GM23338 (cell line): ENCODE data around the gene CLSTN2. TPM values are rescaled to one million over a fixed set of nuclear protein-coding genes. Genes with fewer than 3 reads are reported as not detected.

ENCODE experiments used
- ATAC-seq: fragments of 200-7000 bp; cut with Tn5 transposase; 3 replicates; pipeline ENCODE4 v1.9.1; 2020
- DNase-seq: peaks from one replicate; pipeline ENCODE4 v3.0.0-alpha.2; 2015; ENCODE audit warnings: low spot score
- H2AFZ ChIP-seq: fragments of 200-600 bp; sonication (generic); 2 replicates; pipeline ENCODE4 v1.8.0; 2016; ENCODE audit warnings: antibody characterized with exemption, mild to moderate bottlenecking, moderate library complexity
- H3F3A ChIP-seq: fragments of 200-600 bp; sonication (generic); replicated peaks from 2 replicates; pipeline ENCODE4 v1.8.0; 2017; ENCODE audit warnings: antibody characterized with exemption, mixed run types, low read depth
- H3K27ac ChIP-seq: fragments of 200-600 bp; sonication (generic); 2 replicates; pipeline ENCODE4 v1.6.1; 2016; ENCODE audit warnings: low read depth
- H3K27me3 ChIP-seq: fragments of 200-600 bp; sonication (generic); 2 replicates; pipeline ENCODE4 v1.8.0; 2016; ENCODE audit warnings: mild to moderate bottlenecking, mixed run types, moderate library complexity; ENCODE audit not compliant: insufficient read depth
- H3K36me3 ChIP-seq: fragments of 200-600 bp; sonication (generic); 2 replicates; pipeline ENCODE4 v1.8.0; 2016; ENCODE audit warnings: mild to moderate bottlenecking; ENCODE audit not compliant: insufficient read depth
- H3K4me1 ChIP-seq: fragments of 200-600 bp; sonication (generic); 2 replicates; pipeline ENCODE4 v1.8.0; 2016; ENCODE audit warnings: mild to moderate bottlenecking, moderate library complexity; ENCODE audit not compliant: insufficient read depth
- H3K4me2 ChIP-seq: fragments of 200-600 bp; sonication (generic); 2 replicates; pipeline ENCODE4 v1.7.1; 2017; ENCODE audit warnings: mixed run types
- H3K4me3 ChIP-seq: fragments of 200-600 bp; sonication (generic); 2 replicates; pipeline ENCODE4 v1.6.1; 2016; ENCODE audit warnings: mixed run types
- H3K79me2 ChIP-seq: fragments of 200-600 bp; sonication (generic); replicated peaks from 2 replicates; pipeline ENCODE4 v1.8.0; 2017; ENCODE audit warnings: mild to moderate bottlenecking; ENCODE audit not compliant: insufficient read depth
- H3K9me2 ChIP-seq: fragments of 200-600 bp; sonication (generic); 2 replicates; pipeline ENCODE4 v1.8.0; 2017; ENCODE audit not compliant: insufficient read depth
- H4K20me1 ChIP-seq: fragments of 200-600 bp; sonication (generic); replicated peaks from 2 replicates; pipeline ENCODE4 v1.8.0; 2017; ENCODE audit warnings: mild to moderate bottlenecking; ENCODE audit not compliant: insufficient read depth
- H3K27ac Mint-ChIP-seq: 2 replicates; pipeline ENCODE4 v1.8.0; 2020; ENCODE audit warnings: inconsistent platforms, mild to moderate bottlenecking, moderate library complexity, mixed read lengths
- H3K27me3 Mint-ChIP-seq: 3 replicates; pipeline ENCODE4 v1.8.0; 2022; ENCODE audit warnings: low read depth, mild to moderate bottlenecking, moderate library complexity, mixed read lengths, inconsistent platforms; ENCODE audit not compliant: insufficient read depth, poor library complexity
- H3K36me3 Mint-ChIP-seq: 3 replicates; pipeline ENCODE4 v1.8.0; 2021; ENCODE audit warnings: low read depth, mild to moderate bottlenecking, inconsistent platforms, moderate library complexity, mixed read lengths
- H3K4me1 Mint-ChIP-seq: 3 replicates; pipeline ENCODE4 v1.8.0; 2020; ENCODE audit warnings: mild to moderate bottlenecking, inconsistent platforms, mixed read lengths
- H3K4me3 Mint-ChIP-seq: 3 replicates; pipeline ENCODE4 v1.8.0; 2021; ENCODE audit warnings: moderate library complexity, mild to moderate bottlenecking, inconsistent platforms, mixed read lengths
- H3K9me3 Mint-ChIP-seq: 3 replicates; pipeline ENCODE4 v1.8.0; 2020; ENCODE audit warnings: moderate library complexity, mild to moderate bottlenecking, inconsistent platforms, mixed read lengths
- CREB1 ChIP-seq: fragments of 250-450 bp; sonication (Bioruptor Pico); IDR thresholded peaks from 2 replicates; pipeline ENCODE4 v1.5.0; 2020; ENCODE audit warnings: low read depth, mild to moderate bottlenecking, moderate library complexity
- EZH2phosphoT487 ChIP-seq: fragments of 200-600 bp; sonication (generic); IDR thresholded peaks from one replicate; pipeline ENCODE4 v1.8.1; 2018; ENCODE audit warnings: antibody characterized with exemption; ENCODE audit not compliant: unreplicated experiment
- JUNB ChIP-seq: IDR thresholded peaks from one replicate; pipeline ENCODE4 v1.6.1; 2016; ENCODE audit warnings: antibody characterized with exemption; ENCODE audit not compliant: unreplicated experiment
- NANOG ChIP-seq: IDR thresholded peaks from 2 replicates; pipeline ENCODE4 v1.6.1; 2016; ENCODE audit warnings: antibody characterized with exemption, borderline replicate concordance
- POLR2AphosphoS5 ChIP-seq: IDR thresholded peaks from 2 replicates; pipeline ENCODE4 v1.6.1; 2016; ENCODE audit warnings: antibody characterized with exemption, low read depth
- STAT1 ChIP-seq: IDR thresholded peaks from one replicate; pipeline ENCODE4 v1.6.1; 2016; ENCODE audit warnings: antibody characterized with exemption; ENCODE audit not compliant: unreplicated experiment
- ZNF114 ChIP-seq: fragments of 250-450 bp; sonication (Bioruptor Pico); IDR thresholded peaks from 2 replicates; pipeline ENCODE4 v1.5.0; 2020; ENCODE audit warnings: mild to moderate bottlenecking, moderate library complexity
- ZNF331 ChIP-seq: fragments of 250-450 bp; sonication (Bioruptor Pico); IDR thresholded peaks from 2 replicates; pipeline ENCODE4 v1.5.0; 2020; ENCODE audit warnings: low read depth, mild to moderate bottlenecking, moderate library complexity
- polyA plus RNA-seq: library from polyadenylated mRNA; unstranded; fragments of >200 nt; fragmentation: Nextera tagmentation; extraction: Ambion mirVana; gene quantifications from 2 replicates; pipeline ENCODE4 v1.2.1, GENCODE V29; 2016
- total RNA-seq: library from RNA; depleted of rRNA; stranded (reverse); fragments of >200 nt; shearing (Covaris generic); gene quantifications from 2 replicates; pipeline ENCODE4 v1.2.3, GENCODE V29; 2014
- TF ChIP-seq, protein P1 (sequence below): IDR thresholded peaks from 2 replicates; pipeline ENCODE4 v1.6.1; 2016; ENCODE audit warnings: antibody characterized with exemption
- TF ChIP-seq, protein P2 (sequence below), 2 experiments: fragments of 200-600 bp in 1 of 2; sonication (generic) in 1 of 2; conservative IDR thresholded peaks; 2 replicates each; pipeline versions ENCODE4 v1.5.1 to v1.6.1; 2016 to 2017; ENCODE audit warnings: antibody characterized with exemption in 2 of 2, low read depth in 2 of 2, mild to moderate bottlenecking in 2 of 2, moderate library complexity in 1 of 2

The CLSTN2 gene
- total and polyA plus RNA-seq, 2 experiments from 2014 or later: 0.11 to 0.83 TPM

- Mint-ChIP-seq H3K27me3 (no peaks in the 10 kb centered on the region), H3K36me3 (no peaks in the 10 kb centered on the region)
- no peaks in the 10 kb centered on the region for H3K27me3 ChIP-seq
These were observed 381.5 kb downstream of the CLSTN2 start for GRCh38 chr3:140316466-140316865.

DNA sequence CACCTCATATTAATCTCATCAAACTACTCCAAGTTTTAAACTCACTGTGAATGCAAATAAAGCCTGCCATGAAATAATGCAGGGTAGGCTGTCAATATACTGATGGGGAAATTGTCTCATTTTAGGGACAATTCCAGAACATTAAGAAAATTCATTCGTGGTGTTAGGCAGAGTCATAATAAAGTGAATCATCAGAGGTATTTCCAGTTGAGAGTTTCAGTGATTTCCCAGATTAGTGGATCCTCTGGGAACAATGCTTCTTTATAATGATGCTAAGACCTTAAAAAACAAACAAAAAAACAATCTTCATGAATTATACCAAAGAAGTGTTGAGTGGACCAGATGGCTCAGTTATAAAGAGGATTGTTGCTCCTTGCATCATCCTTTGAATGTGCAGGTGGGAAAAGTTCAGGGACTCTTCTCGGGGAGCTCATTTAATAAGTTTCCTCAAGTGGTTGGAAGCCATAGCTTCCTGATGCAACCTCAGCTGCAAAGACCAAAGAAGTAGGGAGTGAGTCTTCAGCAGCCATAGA is 381.9 kb downstream of the CLSTN2 start:
- H3K9me2 ChIP-seq: peaks cover 12% of the 10 kb centered on the region
- no peak for ATAC-seq
- DNase-seq: no peak
- Mint-ChIP-seq H3K36me3 (no peaks in the 10 kb centered on the region), H3K9me3 (no peaks in the 10 kb centered on the region), H3K27me3 (peaks cover 3% of the 10 kb centered on the region), H3K27ac (no peak overlapping the region), H3K4me1 (peaks cover 14% of the 10 kb centered on the region), H3K4me3 (no peak overlapping the region)
- H4K20me1 ChIP-seq: no peaks in the 10 kb centered on the region
- H3K4me2 ChIP-seq: no peak overlapping the region
- H3K4me3 ChIP-seq: no peak overlapping the region
- H3K4me1 ChIP-seq: no peaks in the 10 kb centered on the region; the same call in 1 of the 2 replicates
- no peaks in the 10 kb centered on the region for H3F3A ChIP-seq
- no peak overlapping the region for H3K27ac ChIP-seq
- H3K79me2 ChIP-seq: no peaks in the 10 kb centered on the region
- no peaks in the 10 kb centered on the region for H3K27me3 ChIP-seq
- H3K36me3 ChIP-seq: no peaks in the 10 kb centered on the region
- no peak overlapping the region for H2AFZ ChIP-seq
- no peak for TF ChIP-seq ZNF331 (CRISPR knock-in tag)
- TF ChIP-seq NANOG: no peak
- TF ChIP-seq ZNF114: no peak
- TF ChIP-seq STAT1: no peak
- TF ChIP-seq EZH2phosphoT487: no peak
- TF ChIP-seq CREB1: no peak
- TF ChIP-seq, protein P1, sequence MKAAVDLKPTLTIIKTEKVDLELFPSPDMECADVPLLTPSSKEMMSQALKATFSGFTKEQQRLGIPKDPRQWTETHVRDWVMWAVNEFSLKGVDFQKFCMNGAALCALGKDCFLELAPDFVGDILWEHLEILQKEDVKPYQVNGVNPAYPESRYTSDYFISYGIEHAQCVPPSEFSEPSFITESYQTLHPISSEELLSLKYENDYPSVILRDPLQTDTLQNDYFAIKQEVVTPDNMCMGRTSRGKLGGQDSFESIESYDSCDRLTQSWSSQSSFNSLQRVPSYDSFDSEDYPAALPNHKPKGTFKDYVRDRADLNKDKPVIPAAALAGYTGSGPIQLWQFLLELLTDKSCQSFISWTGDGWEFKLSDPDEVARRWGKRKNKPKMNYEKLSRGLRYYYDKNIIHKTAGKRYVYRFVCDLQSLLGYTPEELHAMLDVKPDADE: no peak
- no peak for TF ChIP-seq POLR2AphosphoS5
- TF ChIP-seq JUNB: no peak

More at GRCh38 chr3:140316466-140316865, 381.5 kb downstream of the CLSTN2 start:
- no peaks in the 10 kb centered on the region for H3K36me3 ChIP-seq
- no peak for ATAC-seq
- Mint-ChIP-seq H3K9me3 (no peaks in the 10 kb centered on the region), H3K4me1 (peaks cover 14% of the 10 kb centered on the region), H3K4me3 (no peak overlapping the region), H3K27ac (no peak overlapping the region)
- no peak overlapping the region for H3K4me3 ChIP-seq
- H3K79me2 ChIP-seq: no peaks in the 10 kb centered on the region
- H2AFZ ChIP-seq: no peak overlapping the region
- no peak overlapping the region for H3K4me2 ChIP-seq
- DNase-seq: no peak
- no peak overlapping the region for H3K27ac ChIP-seq
- H3K9me2 ChIP-seq: peaks cover 12% of the 10 kb centered on the region
- TF ChIP-seq ZNF114 (no peak), STAT1 (no peak), JUNB (no peak), EZH2phosphoT487 (no peak), ZNF331 (CRISPR knock-in tag) (no peak), POLR2AphosphoS5 (no peak)
- TF ChIP-seq, protein P1: no peak
- TF ChIP-seq, protein P2, sequence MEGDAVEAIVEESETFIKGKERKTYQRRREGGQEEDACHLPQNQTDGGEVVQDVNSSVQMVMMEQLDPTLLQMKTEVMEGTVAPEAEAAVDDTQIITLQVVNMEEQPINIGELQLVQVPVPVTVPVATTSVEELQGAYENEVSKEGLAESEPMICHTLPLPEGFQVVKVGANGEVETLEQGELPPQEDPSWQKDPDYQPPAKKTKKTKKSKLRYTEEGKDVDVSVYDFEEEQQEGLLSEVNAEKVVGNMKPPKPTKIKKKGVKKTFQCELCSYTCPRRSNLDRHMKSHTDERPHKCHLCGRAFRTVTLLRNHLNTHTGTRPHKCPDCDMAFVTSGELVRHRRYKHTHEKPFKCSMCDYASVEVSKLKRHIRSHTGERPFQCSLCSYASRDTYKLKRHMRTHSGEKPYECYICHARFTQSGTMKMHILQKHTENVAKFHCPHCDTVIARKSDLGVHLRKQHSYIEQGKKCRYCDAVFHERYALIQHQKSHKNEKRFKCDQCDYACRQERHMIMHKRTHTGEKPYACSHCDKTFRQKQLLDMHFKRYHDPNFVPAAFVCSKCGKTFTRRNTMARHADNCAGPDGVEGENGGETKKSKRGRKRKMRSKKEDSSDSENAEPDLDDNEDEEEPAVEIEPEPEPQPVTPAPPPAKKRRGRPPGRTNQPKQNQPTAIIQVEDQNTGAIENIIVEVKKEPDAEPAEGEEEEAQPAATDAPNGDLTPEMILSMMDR (conservative IDR thresholded peaks at IDR 0.05; ENCODE audit: low read depth in 2 of 2): no peak
- H3K4me1 ChIP-seq: no peaks in the 10 kb centered on the region; the same call in 1 of the 2 replicates
- no peaks in the 10 kb centered on the region for H4K20me1 ChIP-seq
- H3F3A ChIP-seq: no peaks in the 10 kb centered on the region
